ENCODE measurements around the gene INPP5J. TPM values are rescaled to one million over a fixed set of nuclear protein-coding genes. Genes with fewer than 3 reads are reported as not detected.

INPP5J gene
- total and polyA plus RNA-seq, 10 of the 15 experiments (the other 5 are each of a cell fraction or from before 2014, with no cell fraction given), result 0.18 to 2.8 (median 1.5) TPM; not detected in 1

DNA sequence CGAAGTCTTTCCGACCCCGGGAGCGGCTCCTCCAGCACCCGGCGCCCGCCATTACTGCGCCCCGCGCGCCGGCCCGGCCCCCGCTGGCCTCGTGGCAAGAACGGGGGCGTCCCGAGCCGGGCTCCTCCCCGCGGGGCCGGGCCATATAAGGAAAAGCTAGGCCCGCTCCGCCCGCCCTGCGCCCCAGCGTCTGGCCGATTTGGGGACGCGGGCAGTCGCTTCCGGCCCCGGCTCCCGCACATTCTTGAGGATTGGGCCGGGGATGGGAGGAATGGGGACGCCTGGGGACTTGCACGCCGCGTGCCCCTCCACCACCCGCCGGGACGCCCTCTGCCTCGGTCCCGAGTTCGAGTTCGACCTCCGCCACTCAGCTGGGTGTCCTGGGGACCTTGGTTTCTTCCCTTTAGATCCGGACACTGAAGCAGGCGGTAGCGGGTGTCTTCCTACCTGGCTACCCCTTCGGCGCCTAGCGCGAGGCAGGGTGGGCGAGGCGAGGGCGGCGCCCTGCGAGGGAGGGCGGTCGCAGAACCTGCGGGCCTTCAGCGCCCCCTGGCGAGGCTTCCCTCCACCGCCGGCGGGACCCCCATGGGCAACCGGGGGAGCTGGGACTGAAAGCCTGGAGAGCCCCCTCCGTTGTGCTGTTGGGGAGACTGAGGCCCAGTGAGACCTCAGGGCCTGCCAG is 37.8 kb upstream of the INPP5J start (continued):
- TF ChIP-seq RELA (IDR thresholded peaks at IDR 0.05; ENCODE audit: borderline replicate concordance, partially characterized antibody), result no peak
- TF ChIP-seq MYC (IDR thresholded peaks at IDR 0.05; ENCODE audit: insufficient read depth, insufficient read length, insufficient replicate concordance, low read length, severe bottlenecking), result peak; percentile 70
- no peak for TF ChIP-seq ZBED1 (IDR thresholded peaks at IDR 0.05; ENCODE audit: borderline replicate concordance)
- peak; percentile 98 for TF ChIP-seq SMARCA5 (IDR thresholded peaks at IDR 0.05)
- TF ChIP-seq ZSCAN29 (IDR thresholded peaks at IDR 0.05), result 0 out of 2 replicates have a peak, but pooled peaks have one; percentile 68
- TF ChIP-seq, protein P1, sequence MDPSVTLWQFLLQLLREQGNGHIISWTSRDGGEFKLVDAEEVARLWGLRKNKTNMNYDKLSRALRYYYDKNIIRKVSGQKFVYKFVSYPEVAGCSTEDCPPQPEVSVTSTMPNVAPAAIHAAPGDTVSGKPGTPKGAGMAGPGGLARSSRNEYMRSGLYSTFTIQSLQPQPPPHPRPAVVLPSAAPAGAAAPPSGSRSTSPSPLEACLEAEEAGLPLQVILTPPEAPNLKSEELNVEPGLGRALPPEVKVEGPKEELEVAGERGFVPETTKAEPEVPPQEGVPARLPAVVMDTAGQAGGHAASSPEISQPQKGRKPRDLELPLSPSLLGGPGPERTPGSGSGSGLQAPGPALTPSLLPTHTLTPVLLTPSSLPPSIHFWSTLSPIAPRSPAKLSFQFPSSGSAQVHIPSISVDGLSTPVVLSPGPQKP (IDR thresholded peaks at IDR 0.05; ENCODE audit: low read depth, low read length), result peak; percentile 97
- TF ChIP-seq, protein P2, sequence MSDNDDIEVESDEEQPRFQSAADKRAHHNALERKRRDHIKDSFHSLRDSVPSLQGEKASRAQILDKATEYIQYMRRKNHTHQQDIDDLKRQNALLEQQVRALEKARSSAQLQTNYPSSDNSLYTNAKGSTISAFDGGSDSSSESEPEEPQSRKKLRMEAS (IDR thresholded peaks at IDR 0.05; ENCODE audit: low read depth, low read length), result peak; percentile 68
- TF ChIP-seq RUNX3 (IDR thresholded peaks at IDR 0.05; ENCODE audit: low read length), result peak; percentile 40
- TF ChIP-seq, protein P3, sequence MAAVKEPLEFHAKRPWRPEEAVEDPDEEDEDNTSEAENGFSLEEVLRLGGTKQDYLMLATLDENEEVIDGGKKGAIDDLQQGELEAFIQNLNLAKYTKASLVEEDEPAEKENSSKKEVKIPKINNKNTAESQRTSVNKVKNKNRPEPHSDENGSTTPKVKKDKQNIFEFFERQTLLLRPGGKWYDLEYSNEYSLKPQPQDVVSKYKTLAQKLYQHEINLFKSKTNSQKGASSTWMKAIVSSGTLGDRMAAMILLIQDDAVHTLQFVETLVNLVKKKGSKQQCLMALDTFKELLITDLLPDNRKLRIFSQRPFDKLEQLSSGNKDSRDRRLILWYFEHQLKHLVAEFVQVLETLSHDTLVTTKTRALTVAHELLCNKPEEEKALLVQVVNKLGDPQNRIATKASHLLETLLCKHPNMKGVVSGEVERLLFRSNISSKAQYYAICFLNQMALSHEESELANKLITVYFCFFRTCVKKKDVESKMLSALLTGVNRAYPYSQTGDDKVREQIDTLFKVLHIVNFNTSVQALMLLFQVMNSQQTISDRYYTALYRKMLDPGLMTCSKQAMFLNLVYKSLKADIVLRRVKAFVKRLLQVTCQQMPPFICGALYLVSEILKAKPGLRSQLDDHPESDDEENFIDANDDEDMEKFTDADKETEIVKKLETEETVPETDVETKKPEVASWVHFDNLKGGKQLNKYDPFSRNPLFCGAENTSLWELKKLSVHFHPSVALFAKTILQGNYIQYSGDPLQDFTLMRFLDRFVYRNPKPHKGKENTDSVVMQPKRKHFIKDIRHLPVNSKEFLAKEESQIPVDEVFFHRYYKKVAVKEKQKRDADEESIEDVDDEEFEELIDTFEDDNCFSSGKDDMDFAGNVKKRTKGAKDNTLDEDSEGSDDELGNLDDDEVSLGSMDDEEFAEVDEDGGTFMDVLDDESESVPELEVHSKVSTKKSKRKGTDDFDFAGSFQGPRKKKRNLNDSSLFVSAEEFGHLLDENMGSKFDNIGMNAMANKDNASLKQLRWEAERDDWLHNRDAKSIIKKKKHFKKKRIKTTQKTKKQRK (IDR thresholded peaks at IDR 0.05; ENCODE audit: low read depth, low read length), result no peak
- peak; percentile 93 for TF ChIP-seq RB1 (IDR thresholded peaks at IDR 0.05; ENCODE audit: borderline replicate concordance)
- TF ChIP-seq, protein P4, sequence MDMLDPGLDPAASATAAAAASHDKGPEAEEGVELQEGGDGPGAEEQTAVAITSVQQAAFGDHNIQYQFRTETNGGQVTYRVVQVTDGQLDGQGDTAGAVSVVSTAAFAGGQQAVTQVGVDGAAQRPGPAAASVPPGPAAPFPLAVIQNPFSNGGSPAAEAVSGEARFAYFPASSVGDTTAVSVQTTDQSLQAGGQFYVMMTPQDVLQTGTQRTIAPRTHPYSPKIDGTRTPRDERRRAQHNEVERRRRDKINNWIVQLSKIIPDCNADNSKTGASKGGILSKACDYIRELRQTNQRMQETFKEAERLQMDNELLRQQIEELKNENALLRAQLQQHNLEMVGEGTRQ (IDR thresholded peaks at IDR 0.05; ENCODE audit: borderline replicate concordance, low read depth, low read length), result no peak; the same call in 1 of the 2 replicates
- peak; percentile 41; the same call in 1 of the 2 replicates for TF ChIP-seq TCF12 (IDR thresholded peaks at IDR 0.05; ENCODE audit: low read depth, low read length)
- peak; percentile 8; the same call in 1 of the 2 replicates for TF ChIP-seq RFX5 (IDR thresholded peaks at IDR 0.05; ENCODE audit: low read depth, low read length)
- peak; percentile 93 for TF ChIP-seq POLR2A (IDR thresholded peaks at IDR 0.05; ENCODE audit: low read depth, low read length)
- no peak for TF ChIP-seq JUND (IDR thresholded peaks at IDR 0.05; ENCODE audit: low read depth, low read length)
- no peak for TF ChIP-seq ESRRA (IDR thresholded peaks at IDR 0.05; ENCODE audit: low read length)
- TF ChIP-seq DPF2 (IDR thresholded peaks at IDR 0.05), result peak; percentile 87
- no peak for TF ChIP-seq CREM (IDR thresholded peaks at IDR 0.05; ENCODE audit: low read depth)
- TF ChIP-seq SRF (IDR thresholded peaks at IDR 0.05; ENCODE audit: low read depth in 2 of 2, low read length in 2 of 2), result peak; percentile 97 to 99
- TF ChIP-seq, protein P5, sequence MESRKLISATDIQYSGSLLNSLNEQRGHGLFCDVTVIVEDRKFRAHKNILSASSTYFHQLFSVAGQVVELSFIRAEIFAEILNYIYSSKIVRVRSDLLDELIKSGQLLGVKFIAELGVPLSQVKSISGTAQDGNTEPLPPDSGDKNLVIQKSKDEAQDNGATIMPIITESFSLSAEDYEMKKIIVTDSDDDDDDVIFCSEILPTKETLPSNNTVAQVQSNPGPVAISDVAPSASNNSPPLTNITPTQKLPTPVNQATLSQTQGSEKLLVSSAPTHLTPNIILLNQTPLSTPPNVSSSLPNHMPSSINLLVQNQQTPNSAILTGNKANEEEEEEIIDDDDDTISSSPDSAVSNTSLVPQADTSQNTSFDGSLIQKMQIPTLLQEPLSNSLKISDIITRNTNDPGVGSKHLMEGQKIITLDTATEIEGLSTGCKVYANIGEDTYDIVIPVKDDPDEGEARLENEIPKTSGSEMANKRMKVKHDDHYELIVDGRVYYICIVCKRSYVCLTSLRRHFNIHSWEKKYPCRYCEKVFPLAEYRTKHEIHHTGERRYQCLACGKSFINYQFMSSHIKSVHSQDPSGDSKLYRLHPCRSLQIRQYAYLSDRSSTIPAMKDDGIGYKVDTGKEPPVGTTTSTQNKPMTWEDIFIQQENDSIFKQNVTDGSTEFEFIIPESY (IDR thresholded peaks at IDR 0.05), result no peak
- TF ChIP-seq BACH1 (IDR thresholded peaks at IDR 0.05; ENCODE audit: borderline replicate concordance), result peak; percentile 25; the same call in 1 of the 2 replicates

All from GM12878 (cell line).